K562 (cell line): ENCODE measurements around the gene LAMB2. TPM values are rescaled to one million over a fixed set of nuclear protein-coding genes. Genes with fewer than 3 reads are reported as not detected.
A peak's percentile ranks its signal among the peaks of the same experiment; 100 is the strongest.

Experiments
- ATAC-seq: fragments of 200-7000 bp; cut with Tn5 transposase; 3 replicates; pipeline ENCODE4 v1.9.1; 2020; ENCODE audit warnings: moderate library complexity
- BruUV-seq: library from RNA; stranded (reverse); fragments of 400-500 nt; replicated peaks from 2 replicates; lab custom pipeline; 2021; lab: Mats Ljungman, UMichigan
- CTCF ChIA-PET: fragments of 300-600 bp; formaldehyde crosslinking; extraction: SDS; loops from one replicate; lab custom pipeline; 2021; ENCODE audit warnings: low intra/inter-chr PET ratio; lab: Yijun Ruan, JAX
- POLR2A ChIA-PET: fragments of 300-600, 350-650 bp; sonication (Branson Sonifier 250); formaldehyde crosslinking; extraction: SDS; loops from one replicate; lab custom pipeline; 2021; ENCODE audit warnings: antibody characterized with exemption, inconsistent platforms; lab: Yijun Ruan, JAX
- DNase-seq, 4 experiments: peaks; one replicate each; pipeline versions ENCODE4 v3.0.0 to v3.0.0-alpha.2; 2011 to 2018; ENCODE audit warnings: low spot score in 3 of 4, mixed read lengths in 3 of 4; ENCODE audit errors: extremely low read depth in 1 of 4
- FAIRE-seq: peaks from 2 replicates; lab custom pipeline; 2011; peaks lifted over from hg19 to GRCh38; lab: Jason Lieb, UNC
- H2AFZ ChIP-seq: 2 replicates; pipeline ENCODE4 v1.6.0; 2011; ENCODE audit warnings: low read depth, low read length, control low read depth, inconsistent platforms
- H3K27ac ChIP-seq: fragments of 200-600 bp; 3 replicates; pipeline ENCODE4 v1.8.0; 2011; ENCODE audit warnings: low read depth, mild to moderate bottlenecking, control low read depth, inconsistent platforms, low read length, moderate library complexity, mixed read lengths; ENCODE audit errors: extremely low read depth
- H3K27me3 ChIP-seq, 2 experiments: fragments of 300-600 bp in 1 of 2; 2 replicates in 1 of 2; 3 replicates in 1 of 2; pipeline versions ENCODE4 v1.6.0 to v1.8.0; 2011; ENCODE audit warnings: inconsistent platforms in 2 of 2, low read length in 2 of 2, mild to moderate bottlenecking in 1 of 2, mixed read lengths in 1 of 2, moderate library complexity in 1 of 2; ENCODE audit not compliant: control insufficient read depth in 2 of 2, insufficient read depth in 2 of 2
- H3K36me3 ChIP-seq: fragments of 300-600 bp; 3 replicates; pipeline ENCODE4 v1.8.0; 2011; ENCODE audit warnings: mild to moderate bottlenecking, low read length, inconsistent platforms; ENCODE audit not compliant: control insufficient read depth, insufficient read depth
- H3K4me1 ChIP-seq, 2 experiments: fragments of 200-600 bp in 1 of 2; replicated peaks in 1 of 2; 2 replicates in 1 of 2; 3 replicates in 1 of 2; pipeline versions ENCODE4 v1.5.1 to v1.8.0; 2011; ENCODE audit warnings: inconsistent platforms in 2 of 2, low read length in 2 of 2, mild to moderate bottlenecking in 1 of 2, mixed read lengths in 1 of 2, moderate library complexity in 1 of 2; ENCODE audit not compliant: control insufficient read depth in 2 of 2, insufficient read depth in 2 of 2
- H3K4me2 ChIP-seq: 2 replicates; pipeline ENCODE4 v1.6.1; 2011; ENCODE audit warnings: low read length, control low read depth, inconsistent platforms, mixed read lengths; ENCODE audit not compliant: insufficient read depth
- H3K4me3 ChIP-seq: fragments of 200-600 bp; sonication (generic), shearing (Covaris generic); 2 replicates; pipeline ENCODE4 v1.5.1; 2016; ENCODE audit warnings: control low read depth, inconsistent platforms
- H3K79me2 ChIP-seq: fragments of 200-600 bp; 3 replicates; pipeline ENCODE4 v1.8.0; 2011; ENCODE audit warnings: low read length, inconsistent platforms; ENCODE audit not compliant: control insufficient read depth, insufficient read depth
- H3K9ac ChIP-seq, 2 experiments: 2 replicates each; pipeline versions ENCODE4 v1.6.0 to v1.6.1; 2011; ENCODE audit warnings: low read depth in 2 of 2, low read length in 2 of 2, control low read depth in 1 of 2, inconsistent platforms in 1 of 2, mild to moderate bottlenecking in 1 of 2, mixed read lengths in 1 of 2; ENCODE audit not compliant: insufficient read depth in 1 of 2
- H3K9me1 ChIP-seq: one replicate; pipeline ENCODE4 v1.6.0; 2011; ENCODE audit warnings: inconsistent platforms, mild to moderate bottlenecking, low read length, moderate library complexity; ENCODE audit not compliant: control insufficient read depth, insufficient read depth
- H3K9me3 ChIP-seq: replicated peaks from 2 replicates; pipeline ENCODE4 v1.5.1; 2011; ENCODE audit warnings: low read depth, low read length, inconsistent platforms; ENCODE audit not compliant: control insufficient read depth, insufficient read depth
- H4K20me1 ChIP-seq: replicated peaks from 2 replicates; pipeline ENCODE4 v1.6.1; 2011; ENCODE audit warnings: low read length, inconsistent platforms, mixed read lengths; ENCODE audit not compliant: control insufficient read depth, insufficient read depth
- CHD2 ChIP-seq: IDR thresholded peaks from 2 replicates; pipeline ENCODE4 v1.6.1; 2011; ENCODE audit warnings: low read depth, low read length
- CREB3L1 ChIP-seq: fragments of 450-650 bp; IDR thresholded peaks from 2 replicates; pipeline ENCODE4 v1.6.1; 2014; ENCODE audit warnings: low read depth, mild to moderate bottlenecking, moderate library complexity, borderline replicate concordance
- GABPB1 ChIP-seq: sonication (generic); formaldehyde crosslinking; IDR thresholded peaks from 2 replicates; pipeline ENCODE4 v1.8.0; 2022; ENCODE audit warnings: mild to moderate bottlenecking, missing genetic modification reagents
- NKRF ChIP-seq: fragments of 450-650 bp; IDR thresholded peaks from 2 replicates; pipeline ENCODE4 v1.6.1; 2016; ENCODE audit warnings: borderline replicate concordance
- PHF8 ChIP-seq: fragments of 200-600 bp; sonication (generic); IDR thresholded peaks from 2 replicates; pipeline ENCODE4 v1.6.1; 2012; ENCODE audit warnings: mixed run types, mild to moderate bottlenecking, inconsistent platforms, low read length, moderate library complexity, borderline replicate concordance
- POLR2AphosphoS5 ChIP-seq: IDR thresholded peaks from 2 replicates; pipeline ENCODE4 v1.6.1; 2011; ENCODE audit warnings: mild to moderate bottlenecking, low read depth, low read length, moderate library complexity; ENCODE audit not compliant: control insufficient read depth, insufficient read depth
- POLR2G ChIP-seq: fragments of 200-400 bp; formaldehyde crosslinking; IDR thresholded peaks from 2 replicates; pipeline ENCODE4 v1.6.1; 2017; ENCODE audit warnings: low read depth, mild to moderate bottlenecking, antibody characterized with exemption, low read length, moderate library complexity
- TBP ChIP-seq: optimal IDR thresholded peaks from 2 replicates; pipeline ENCODE3; 2011; ENCODE audit warnings: low read depth, low read length, improper control_type of control experiment
- WGBS: fragments of 100-300 bp; shearing (Covaris generic); methylation state at CpG from one replicate; pipeline ENCODE4 v1.1.6; 2016; ENCODE audit warnings: low coverage, mixed read lengths; ENCODE audit not compliant: insufficient coverage; ENCODE audit errors: missing lambda C conversion rate; 5-methylcytosine and 5-hydroxymethylcytosine counted together
- in situ Hi-C: fragments of 300-500 bp; cut with MboI; formaldehyde crosslinking; loops from 4 replicates; pipeline ENCODE4 v1.15.0; 2018; ENCODE audit warnings: inconsistent platforms, mixed read lengths
- intact Hi-C: fragments of 100-400 bp; cut with micrococcal nuclease; formaldehyde crosslinking; loops from 2 replicates; pipeline ENCODE4 v1.14.2; 2022
- polyA plus RNA-seq, 8 experiments: library from polyadenylated mRNA; depleted of rRNA in 4 of 8; stranded (reverse) in 5 of 8; unstranded in 3 of 8; fragments of >200 nt; fragmentation: Nextera tagmentation in 2 of 8; fragmentation: Illumina TruSeq in 1 of 8; extraction: Ambion mirVana in 2 of 8; extraction: Trizol in 1 of 8; gene quantifications; 2 replicates each; pipeline versions ENCODE4 v1.2.1 to v1.2.3, GENCODE V29; 2011 to 2014; ENCODE audit warnings: inconsistent platforms in 1 of 8, missing spikeins in 1 of 8
- total RNA-seq, 7 experiments: library from RNA; depleted of rRNA in 6 of 7; stranded (reverse); fragments of >200 nt in 6 of 7; fragmentation: Illumina TruSeq in 2 of 7; extraction: Trizol in 2 of 7; gene quantifications; 2 replicates each; pipeline versions ENCODE4 v1.2.1 to v1.2.3, GENCODE V29; 2011 to 2021; ENCODE audit warnings: low replicate concordance in 1 of 7

Gene LAMB2
- total and polyA plus RNA-seq, 9 of the 15 experiments (the other 6 are each of a cell fraction or from before 2014, with no cell fraction given) = 1.4 to 26.0 (median 16.2) TPM

- peak; percentile 44; the same call in 1 of the 2 replicates for TF ChIP-seq POLR2G
- no peak for TF ChIP-seq POLR2AphosphoS5
- Histone ChIP-seq H4K20me1 (no peaks in the 10 kb centered on the region), H3K4me2 (no peak overlapping the region), H3K36me3 (peaks cover 60% of the 10 kb centered on the region; the same call in 2 of the 3 replicates), H3K9me3 (no peaks in the 10 kb centered on the region), H3K27me3 (no peaks in the 10 kb centered on the region), H3K4me1 (peaks cover 4 to 13% of the 10 kb centered on the region in 2 experiments; a peak in 4 of 5 replicates), H3K9me1 (no peaks in the 10 kb centered on the region), H2AFZ (no peak overlapping the region), H3K27ac (no peak overlapping the region), H3K79me2 (peaks cover 19% of the 10 kb centered on the region), H3K4me3 (no peak overlapping the region), H3K9ac (no peak overlapping the region)
- no TSS peak for BruUV-seq
- in situ Hi-C loops = no loop called here
- no peak for DNase-seq
- no CpG with 5 or more reads among the region's 14 CpGs for WGBS
- ChIA-PET CTCF (no interaction called here), POLR2A (interaction anchor here (0.6 to 1.2 kb wide), 3 partner anchors 13 to 305 kb away, joined by 3 read pairs; partner anchors contain the start of genes QRICH1 and USP19)
- no peak for ATAC-seq
- intact Hi-C loops = no loop called here
- FAIRE-seq = no peak
Measured at GRCh38 chr3:49108346-49108745, 24.5 kb downstream of the LAMB2 start.

GRCh38 chr3:49104427-49105291 lies 28.2 kb downstream of the LAMB2 start, which contains the start of gene QARS1:
QARS1 (minus strand) TSS chr3:49104757; CDS start chr3:49104733, 24 bp downstream.
- H3K4me1 ChIP-seq = peaks cover 6 to 18% of the 10 kb centered on the region in 2 experiments; a peak in 4 of 5 replicates
- no peaks in the 10 kb centered on the region for H4K20me1 ChIP-seq
- FAIRE-seq (peak; percentile 97), DNase-seq (peak; percentile 93 to 96 (median 94)), ATAC-seq (peak; percentile 98)
- in situ Hi-C loops = no loop called here
- POLR2A ChIA-PET = interaction anchor here (0.6 to 2.0 kb wide), 5 partner anchors 9 to 16 kb away, joined by 3 to 14 read pairs (median 5); partner anchors contain the start of genes QRICH1 and USP19
- peaks cover 31% of the 10 kb centered on the region for H3K79me2 ChIP-seq
- peak within 1 kb of the TSS; percentile 84 for H3K27ac ChIP-seq
- H2AFZ ChIP-seq = peak within 1 kb of the TSS; percentile 90
- H3K9ac ChIP-seq = peak within 1 kb of the TSS; percentile 83 to 98
- no peaks in the 10 kb centered on the region for H3K9me1 ChIP-seq
- CTCF ChIA-PET = no interaction called here
- H3K4me2 ChIP-seq = peak within 1 kb of the TSS; percentile 97
- H3K27me3 ChIP-seq = no peaks in the 10 kb centered on the region
- H3K9me3 ChIP-seq = no peaks in the 10 kb centered on the region
- BruUV-seq = TSS peak; percentile 97
- H3K4me3 ChIP-seq = peak within 1 kb of the TSS; percentile 60
- 8% methylated on average over 17 of the region's 50 CpGs for WGBS
- intact Hi-C loops = loop anchor here (1.0 kb wide), 1 partner anchor 10 kb away; the partner anchor contains the start of gene QRICH1
- peaks cover 63% of the 10 kb centered on the region; the same call in 2 of the 3 replicates for H3K36me3 ChIP-seq
- TF ChIP-seq CHD2 (0 out of 2 replicates have a peak, but pooled peaks have one; percentile 27), PHF8 (peak; percentile 95), NKRF (peak; percentile 58), TBP (peak; percentile 90), CREB3L1 (peak; percentile 91), GABPB1 (CRISPR knock-in tag) (peak; percentile 86)
